LNCaP clone FGC (cell line): Measurements from ENCODE around the gene SRGAP3.

Source experiments
- DNase-seq: peaks from one replicate; pipeline ENCODE4 v3.0.0-alpha.2; 2011; ENCODE audit warnings: low read depth
- H3K4me3 ChIP-seq: 2 replicates; pipeline ENCODE4 v1.5.1; 2011; ENCODE audit warnings: mild to moderate bottlenecking, low read depth, low read length, control low read depth
- CTCF ChIP-seq: IDR thresholded peaks from 2 replicates; pipeline ENCODE4 v1.5.1; 2012; ENCODE audit warnings: mild to moderate bottlenecking; ENCODE audit not compliant: control insufficient read depth, insufficient read depth; ENCODE audit errors: extremely low read depth

The SRGAP3 gene

GRCh38 chr3:8990266-8991215, 258.9 kb downstream of the SRGAP3 start:
- no peak for DNase-seq

DNA sequence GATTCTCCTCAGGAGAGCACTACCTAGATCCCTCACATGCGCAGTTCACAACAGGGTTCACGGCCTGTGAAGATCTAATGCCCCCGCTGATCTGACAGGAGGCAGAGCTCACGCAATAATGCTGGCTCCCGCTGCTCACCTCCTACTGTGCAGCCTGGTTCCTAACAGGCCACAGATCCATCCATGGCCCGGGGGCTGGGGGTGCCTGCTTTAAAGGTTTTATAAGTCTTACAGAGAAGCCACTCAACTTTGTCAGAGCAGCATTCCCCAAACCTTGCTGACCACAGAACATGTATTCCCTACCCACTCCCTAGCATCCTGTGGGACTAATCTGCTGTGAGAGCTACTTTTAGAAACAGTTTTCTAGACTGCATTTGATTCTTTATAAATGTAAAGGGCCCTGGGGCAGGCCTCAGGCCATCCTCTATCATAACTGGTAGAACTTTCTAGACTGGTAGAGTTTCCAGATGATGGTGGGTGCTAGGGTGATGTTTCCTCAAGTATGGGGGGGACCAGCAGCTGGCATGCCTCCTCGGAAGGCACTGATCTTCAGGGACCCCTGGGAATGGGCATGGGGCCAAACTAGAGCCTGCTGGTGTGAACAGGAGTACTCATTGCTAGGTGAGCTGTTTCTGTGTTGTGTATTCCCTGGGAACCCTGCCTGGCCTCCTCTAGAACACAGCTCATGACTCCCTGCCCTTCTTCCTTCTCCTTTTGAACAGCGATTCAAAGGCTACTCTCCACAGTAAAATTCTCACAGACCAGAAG, 260.5 kb downstream of the SRGAP3 start:
- DNase-seq = no peak

More at GRCh38 chr3:8990266-8991215, 258.9 kb downstream of the SRGAP3 start:
- no peak for TF ChIP-seq CTCF
- no peak overlapping the region for H3K4me3 ChIP-seq

DNA sequence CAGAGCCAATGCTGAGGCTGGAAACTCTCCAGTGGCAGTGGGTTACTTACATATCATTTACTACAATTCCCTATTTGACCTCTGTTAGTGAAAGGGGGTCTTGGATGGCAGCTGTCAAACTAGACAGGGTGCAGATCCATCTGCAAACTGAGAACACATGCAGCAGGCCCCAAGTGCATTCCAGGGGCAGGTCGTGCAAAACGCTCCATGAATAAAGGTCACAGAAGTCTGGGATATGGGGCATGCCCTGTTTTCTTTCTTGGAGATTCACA, 261.1 kb downstream of the SRGAP3 start:
- TF ChIP-seq CTCF = no peak
- DNase-seq = no peak

More for the DNA sequence above, 260.5 kb downstream of the SRGAP3 start:
- H3K4me3 ChIP-seq = no peak overlapping the region
- no peak for TF ChIP-seq CTCF

DNA sequence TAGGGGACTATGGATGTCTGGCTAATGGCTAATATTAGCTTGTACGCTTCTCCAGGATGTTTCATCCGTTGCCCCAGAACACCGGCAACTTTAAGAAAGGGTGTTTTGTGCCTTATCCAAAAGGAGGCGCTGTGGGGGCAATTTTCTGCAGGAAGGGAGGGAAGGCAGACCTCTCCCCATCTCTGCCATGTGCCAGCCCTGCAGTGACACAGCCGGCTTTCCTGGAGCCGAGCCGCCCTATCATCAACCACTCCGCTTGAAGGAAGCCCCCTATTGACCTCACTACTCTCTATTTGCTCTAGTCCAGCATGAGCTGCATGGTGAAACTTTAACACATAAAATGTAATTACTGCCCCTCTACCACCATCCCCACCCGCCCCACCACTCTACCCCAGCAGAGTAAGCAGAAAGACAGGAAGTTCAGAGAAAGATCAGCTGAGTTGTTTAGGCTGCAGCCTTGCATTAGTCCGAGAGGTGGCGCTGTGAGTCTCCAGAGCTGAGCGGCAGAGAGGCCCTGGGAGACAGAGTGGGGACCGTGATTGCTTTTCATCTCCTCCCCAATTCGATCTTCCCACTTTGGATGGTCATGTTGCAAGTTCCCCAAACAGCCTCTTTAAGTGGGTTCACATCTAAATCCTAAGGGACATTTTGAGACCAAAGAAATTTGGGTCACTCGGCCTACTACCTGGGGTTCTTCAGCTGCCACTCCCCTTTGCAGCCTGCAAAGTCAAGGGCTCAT, 261.6 kb downstream of the SRGAP3 start:
- DNase-seq = no peak
- peak; percentile 91 for TF ChIP-seq CTCF
- H3K4me3 ChIP-seq = no peak overlapping the region

More for the DNA sequence above, 261.1 kb downstream of the SRGAP3 start:
- H3K4me3 ChIP-seq = no peak overlapping the region

DNA sequence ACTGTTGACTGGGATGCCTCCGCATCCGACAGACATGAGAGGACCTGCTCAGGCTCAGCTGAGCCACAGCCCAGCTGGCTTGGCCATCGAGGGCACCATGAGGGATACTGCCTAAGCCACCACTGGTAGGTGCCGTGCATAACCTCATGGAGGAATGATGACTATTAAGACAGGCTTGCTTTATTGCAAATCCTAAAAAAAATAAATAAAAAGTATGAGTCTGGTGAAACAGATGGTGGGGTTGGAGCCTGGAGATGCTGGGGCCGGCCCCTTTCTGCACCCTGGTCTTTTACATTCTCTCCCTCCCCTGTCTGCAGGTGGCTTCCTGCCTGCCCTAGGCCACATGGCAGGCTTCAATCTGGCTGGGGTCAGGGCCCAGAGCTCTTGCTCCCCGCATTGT, 262.2 kb downstream of the SRGAP3 start:
- TF ChIP-seq CTCF = no peak
- DNase-seq = no peak
- no peak overlapping the region for H3K4me3 ChIP-seq

DNA sequence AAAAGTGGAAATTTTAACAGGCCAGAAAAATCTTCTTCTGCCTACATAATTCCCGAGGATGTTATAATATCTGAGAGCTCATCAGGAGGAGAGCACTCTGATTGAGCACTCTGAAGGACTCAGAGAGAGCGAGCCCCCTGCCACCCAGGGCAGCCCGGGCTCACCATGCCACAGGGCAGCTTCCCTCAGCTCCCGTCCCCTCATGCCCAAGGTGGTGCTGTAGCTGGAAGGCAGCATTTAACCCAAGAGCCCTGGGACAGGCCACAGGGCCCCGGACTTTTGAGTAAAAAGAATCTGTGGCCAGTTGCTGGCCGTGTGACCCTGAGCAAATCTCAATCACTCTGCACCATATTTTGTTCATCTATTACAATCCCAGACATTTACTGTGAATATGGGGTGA, 262.7 kb downstream of the SRGAP3 start:
- no peak for DNase-seq
- TF ChIP-seq CTCF = no peak
- H3K4me3 ChIP-seq = no peak overlapping the region
